A549 (cell line): ENCODE results near the gene PPP2R5E.

Experiments used
- BHLHE40 ChIP-seq: IDR thresholded peaks from 2 replicates; pipeline ENCODE4 v1.6.1; 2012; ENCODE audit warnings: low read depth, low read length, inconsistent platforms
- CEBPB ChIP-seq, 2 experiments: fragments of >200 bp in 1 of 2; sonication (Bioruptor Twin) in 1 of 2; formaldehyde crosslinking in 1 of 2; IDR thresholded peaks; 2 replicates each; pipeline ENCODE4 v1.6.1; 2012 to 2016
- EHF ChIP-seq: fragments of 250-450 bp; sonication (Bioruptor Pico); IDR thresholded peaks from 2 replicates; pipeline ENCODE4 v1.5.0; 2020; ENCODE audit warnings: mild to moderate bottlenecking
- MAFK ChIP-seq: fragments of 450-650 bp; IDR thresholded peaks from 2 replicates; pipeline ENCODE4 v1.6.1; 2014; ENCODE audit not compliant: partially characterized antibody
- MAZ ChIP-seq: fragments of 150-350 bp; IDR thresholded peaks from 2 replicates; pipeline ENCODE4 v1.6.1; 2014; ENCODE audit warnings: antibody characterized with exemption, low read depth, low read length, borderline replicate concordance
- MYC ChIP-seq: IDR thresholded peaks from 2 replicates; pipeline ENCODE4 v1.6.1; 2012; ENCODE audit warnings: mild to moderate bottlenecking, inconsistent platforms, low read length, improper control_type of control experiment, borderline replicate concordance
- NFE2L2 ChIP-seq: fragments of 150-350 bp; conservative IDR thresholded peaks from 2 replicates; pipeline ENCODE4 v1.6.1; 2014; ENCODE audit warnings: low read length
- REST ChIP-seq: fragments of 200-600 bp; sonication (generic); IDR thresholded peaks from 2 replicates; pipeline ENCODE4 v1.6.1; 2016; ENCODE audit warnings: antibody characterized with exemption, mild to moderate bottlenecking, moderate library complexity
- RFX5 ChIP-seq: fragments of 450-650 bp; IDR thresholded peaks from 2 replicates; pipeline ENCODE4 v1.7.1; 2014; ENCODE audit warnings: antibody characterized with exemption, mild to moderate bottlenecking, moderate library complexity
- USF2 ChIP-seq: fragments of 450-650 bp; IDR thresholded peaks from 2 replicates; pipeline ENCODE4 v1.6.1; 2014; ENCODE audit warnings: antibody characterized with exemption
- TF ChIP-seq, protein P1 (sequence below): fragments of >200 bp; sonication (Bioruptor Twin); formaldehyde crosslinking; IDR thresholded peaks from 3 replicates; pipeline ENCODE4 v1.5.1; 2016
- TF ChIP-seq, protein P2 (sequence below): fragments of 250-450 bp; sonication (Bioruptor Pico); IDR thresholded peaks from 2 replicates; pipeline ENCODE4 v1.5.0; 2020; ENCODE audit warnings: low read depth, mild to moderate bottlenecking, moderate library complexity

DNA sequence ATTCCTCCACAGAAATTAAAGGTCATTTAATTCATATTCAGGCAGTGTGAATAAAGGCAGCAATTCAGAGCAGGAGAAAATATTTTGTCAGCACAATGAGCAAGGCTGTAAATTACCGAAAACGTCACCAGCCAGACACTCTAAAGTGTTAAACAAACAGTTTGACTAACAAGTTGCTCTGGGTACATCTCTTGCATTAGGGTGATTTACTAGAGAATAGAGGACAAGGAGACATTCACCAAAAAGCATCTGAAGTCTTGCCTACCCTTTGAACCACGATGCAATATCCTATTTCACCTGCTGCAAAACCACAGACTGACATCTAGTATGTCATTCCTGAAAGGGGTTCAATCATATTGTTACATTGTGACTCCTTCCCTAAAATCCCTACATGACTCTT, 197.4 kb downstream of the PPP2R5E start:
- TF ChIP-seq, protein P1, sequence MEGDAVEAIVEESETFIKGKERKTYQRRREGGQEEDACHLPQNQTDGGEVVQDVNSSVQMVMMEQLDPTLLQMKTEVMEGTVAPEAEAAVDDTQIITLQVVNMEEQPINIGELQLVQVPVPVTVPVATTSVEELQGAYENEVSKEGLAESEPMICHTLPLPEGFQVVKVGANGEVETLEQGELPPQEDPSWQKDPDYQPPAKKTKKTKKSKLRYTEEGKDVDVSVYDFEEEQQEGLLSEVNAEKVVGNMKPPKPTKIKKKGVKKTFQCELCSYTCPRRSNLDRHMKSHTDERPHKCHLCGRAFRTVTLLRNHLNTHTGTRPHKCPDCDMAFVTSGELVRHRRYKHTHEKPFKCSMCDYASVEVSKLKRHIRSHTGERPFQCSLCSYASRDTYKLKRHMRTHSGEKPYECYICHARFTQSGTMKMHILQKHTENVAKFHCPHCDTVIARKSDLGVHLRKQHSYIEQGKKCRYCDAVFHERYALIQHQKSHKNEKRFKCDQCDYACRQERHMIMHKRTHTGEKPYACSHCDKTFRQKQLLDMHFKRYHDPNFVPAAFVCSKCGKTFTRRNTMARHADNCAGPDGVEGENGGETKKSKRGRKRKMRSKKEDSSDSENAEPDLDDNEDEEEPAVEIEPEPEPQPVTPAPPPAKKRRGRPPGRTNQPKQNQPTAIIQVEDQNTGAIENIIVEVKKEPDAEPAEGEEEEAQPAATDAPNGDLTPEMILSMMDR = no peak
- no peak for TF ChIP-seq USF2
- TF ChIP-seq, protein P2, sequence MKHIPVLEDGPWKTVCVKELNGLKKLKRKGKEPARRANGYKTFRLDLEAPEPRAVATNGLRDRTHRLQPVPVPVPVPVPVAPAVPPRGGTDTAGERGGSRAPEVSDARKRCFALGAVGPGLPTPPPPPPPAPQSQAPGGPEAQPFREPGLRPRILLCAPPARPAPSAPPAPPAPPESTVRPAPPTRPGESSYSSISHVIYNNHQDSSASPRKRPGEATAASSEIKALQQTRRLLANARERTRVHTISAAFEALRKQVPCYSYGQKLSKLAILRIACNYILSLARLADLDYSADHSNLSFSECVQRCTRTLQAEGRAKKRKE (CRISPR knock-in tag) = no peak
- no peak for TF ChIP-seq BHLHE40
- TF ChIP-seq MYC = no peak
- TF ChIP-seq CEBPB (IDR thresholded peaks at IDR 0.05) = no peak
- TF ChIP-seq REST = no peak
- TF ChIP-seq NFE2L2 = no peak
- no peak for TF ChIP-seq MAZ
- no peak for TF ChIP-seq EHF (CRISPR knock-in tag)
- no peak for TF ChIP-seq MAFK
- TF ChIP-seq RFX5 = no peak
